ENCODE results near the gene MT1B.

- TF ChIP-seq REST (IDR thresholded peaks at IDR 0.05) (no peak), HNF4G (IDR thresholded peaks at IDR 0.05) (no peak), CTCF (IDR thresholded peaks at IDR 0.05; ENCODE audit: low read depth, low read length, missing input control) (no peak), TAF1 (conservative IDR thresholded peaks at IDR 0.05) (no peak), RAD21 (IDR thresholded peaks at IDR 0.05) (no peak), RXRA (IDR thresholded peaks at IDR 0.05) (no peak), ATF3 (IDR thresholded peaks at IDR 0.05) (no peak), YY1 (IDR thresholded peaks at IDR 0.05) (no peak), EGR1 (IDR thresholded peaks at IDR 0.05; ENCODE audit: low read depth in 2 of 2) (no peak), MAX (IDR thresholded peaks at IDR 0.05) (no peak), FOXA1 (IDR thresholded peaks at IDR 0.05) (no peak)
Measured at GRCh38 chr16:56649820-56650219, 1.9 kb upstream of the MT1B start.

Measured in liver (tissue), 3 donors.